Memory B cell (primary cell): ENCODE measurements around the gene CAPZB.

ENCODE experiments used
- ATAC-seq: fragments of 150-1000 bp; cut with Tn5 transposase; 2 replicates; pipeline ENCODE4 v1.10.0; 2021; ENCODE audit warnings: low read depth, mild to moderate bottlenecking, moderate library complexity
- DNase-seq, 2 donors: peaks; one replicate each; pipeline ENCODE4 v3.0.0; 2022; ENCODE audit warnings: low spot score in 2 of 2
- H3K27ac Mint-ChIP-seq: one replicate; pipeline ENCODE4 v1.8.0; 2022; ENCODE audit warnings: mild to moderate bottlenecking, moderate library complexity, mixed read lengths
- H3K27me3 Mint-ChIP-seq: one replicate; pipeline ENCODE4 v1.8.0; 2022; ENCODE audit warnings: mixed read lengths
- H3K36me3 Mint-ChIP-seq: one replicate; pipeline ENCODE4 v1.8.0; 2022; ENCODE audit warnings: mild to moderate bottlenecking, mixed read lengths
- H3K4me1 Mint-ChIP-seq: one replicate; pipeline ENCODE4 v1.8.0; 2022; ENCODE audit warnings: mixed read lengths
- H3K4me3 Mint-ChIP-seq: one replicate; pipeline ENCODE4 v1.8.0; 2022; ENCODE audit warnings: mild to moderate bottlenecking, moderate library complexity, mixed read lengths
- H3K9me3 Mint-ChIP-seq: one replicate; pipeline ENCODE4 v1.8.0; 2022; ENCODE audit warnings: mixed read lengths

Gene CAPZB

GRCh38 chr1:19400875-19401534, 84.3 kb downstream of the CAPZB start:
- no peak for DNase-seq
- Mint-ChIP-seq H3K27ac (no peak overlapping the region), H3K36me3 (peaks cover 6% of the 10 kb centered on the region), H3K4me1 (peaks cover 25% of the 10 kb centered on the region), H3K9me3 (no peaks in the 10 kb centered on the region), H3K4me3 (no peak overlapping the region), H3K27me3 (no peaks in the 10 kb centered on the region)
- ATAC-seq: no peak

- H3K9me3 Mint-ChIP-seq: no peaks in the 10 kb centered on the region
- DNase-seq (no peak), ATAC-seq (no peak)
- peaks cover 6% of the 10 kb centered on the region for H3K36me3 Mint-ChIP-seq
- no peak overlapping the region for H3K27ac Mint-ChIP-seq
- H3K27me3 Mint-ChIP-seq: no peaks in the 10 kb centered on the region
- peaks cover 33% of the 10 kb centered on the region for H3K4me1 Mint-ChIP-seq
- H3K4me3 Mint-ChIP-seq: no peak overlapping the region
Observed at GRCh38 chr1:19400192-19400611, 85.1 kb downstream of the CAPZB start.

- no peaks in the 10 kb centered on the region for H3K27me3 Mint-ChIP-seq
- ATAC-seq (no peak), DNase-seq (no peak)
- peaks cover 34% of the 10 kb centered on the region for H3K4me1 Mint-ChIP-seq
- no peak overlapping the region for H3K27ac Mint-ChIP-seq
- H3K36me3 Mint-ChIP-seq: peaks cover 6% of the 10 kb centered on the region
- no peaks in the 10 kb centered on the region for H3K9me3 Mint-ChIP-seq
- no peak overlapping the region for H3K4me3 Mint-ChIP-seq
Observed at GRCh38 chr1:19398309-19398760, 87.0 kb downstream of the CAPZB start.

GRCh38 chr1:19397217-19397945, 88.0 kb downstream of the CAPZB start:
- no peak overlapping the region for H3K4me3 Mint-ChIP-seq
- H3K27me3 Mint-ChIP-seq: no peaks in the 10 kb centered on the region
- H3K9me3 Mint-ChIP-seq: no peaks in the 10 kb centered on the region
- peaks cover 4% of the 10 kb centered on the region for H3K36me3 Mint-ChIP-seq
- no peak overlapping the region for H3K27ac Mint-ChIP-seq
- DNase-seq: no peak
- peaks cover 38% of the 10 kb centered on the region for H3K4me1 Mint-ChIP-seq
- no peak for ATAC-seq

- Mint-ChIP-seq H3K4me3 (no peak overlapping the region), H3K4me1 (peaks cover 47% of the 10 kb centered on the region), H3K36me3 (peaks cover 4% of the 10 kb centered on the region), H3K27me3 (no peaks in the 10 kb centered on the region), H3K9me3 (no peaks in the 10 kb centered on the region), H3K27ac (no peak overlapping the region)
- DNase-seq (no peak), ATAC-seq (no peak)
Observed at GRCh38 chr1:19396280-19396679, 89.1 kb downstream of the CAPZB start.

GRCh38 chr1:19395678-19396192, 89.6 kb downstream of the CAPZB start:
- no peak for ATAC-seq
- Mint-ChIP-seq H3K4me3 (no peak overlapping the region), H3K4me1 (peaks cover 48% of the 10 kb centered on the region), H3K9me3 (no peaks in the 10 kb centered on the region), H3K27me3 (no peaks in the 10 kb centered on the region), H3K36me3 (peaks cover 4% of the 10 kb centered on the region), H3K27ac (peak overlapping the region; percentile 62)
- DNase-seq: no peak

- Mint-ChIP-seq H3K9me3 (no peaks in the 10 kb centered on the region), H3K27me3 (no peaks in the 10 kb centered on the region), H3K27ac (peak overlapping the region; percentile 92), H3K4me1 (peaks cover 58% of the 10 kb centered on the region), H3K36me3 (peaks cover 2% of the 10 kb centered on the region), H3K4me3 (peak overlapping the region; percentile 62)
- ATAC-seq (peak; percentile 49), DNase-seq (peak; percentile 28 to 36)
Observed at GRCh38 chr1:19393046-19393445, 92.3 kb downstream of the CAPZB start.

GRCh38 chr1:19392221-19392620, 93.1 kb downstream of the CAPZB start:
- H3K27me3 Mint-ChIP-seq: no peaks in the 10 kb centered on the region
- no peaks in the 10 kb centered on the region for H3K36me3 Mint-ChIP-seq
- peaks cover 58% of the 10 kb centered on the region for H3K4me1 Mint-ChIP-seq
- ATAC-seq: no peak
- H3K4me3 Mint-ChIP-seq: peak overlapping the region; percentile 81
- peak overlapping the region; percentile 92 for H3K27ac Mint-ChIP-seq
- no peaks in the 10 kb centered on the region for H3K9me3 Mint-ChIP-seq
- DNase-seq: no peak

- ATAC-seq: no peak
- peak overlapping the region; percentile 81 for H3K4me3 Mint-ChIP-seq
- H3K4me1 Mint-ChIP-seq: peaks cover 58% of the 10 kb centered on the region
- H3K9me3 Mint-ChIP-seq: no peaks in the 10 kb centered on the region
- no peak for DNase-seq
- no peaks in the 10 kb centered on the region for H3K36me3 Mint-ChIP-seq
- H3K27me3 Mint-ChIP-seq: no peaks in the 10 kb centered on the region
- peak overlapping the region; percentile 92 for H3K27ac Mint-ChIP-seq
Observed at GRCh38 chr1:19391596-19391981, 93.8 kb downstream of the CAPZB start.

- peak; percentile 46 to 59 for DNase-seq
- peak overlapping the region; percentile 92 for H3K27ac Mint-ChIP-seq
- H3K4me3 Mint-ChIP-seq: peak overlapping the region; percentile 81
- ATAC-seq: peak; percentile 86
- no peaks in the 10 kb centered on the region for H3K9me3 Mint-ChIP-seq
- peaks cover 58% of the 10 kb centered on the region for H3K4me1 Mint-ChIP-seq
- H3K36me3 Mint-ChIP-seq: no peaks in the 10 kb centered on the region
- no peaks in the 10 kb centered on the region for H3K27me3 Mint-ChIP-seq
Observed at GRCh38 chr1:19390901-19391595, 94.3 kb downstream of the CAPZB start.

GRCh38 chr1:19390166-19390850, 95.0 kb downstream of the CAPZB start:
- Mint-ChIP-seq H3K27ac (peak overlapping the region; percentile 92), H3K4me1 (peaks cover 51% of the 10 kb centered on the region), H3K9me3 (no peaks in the 10 kb centered on the region), H3K27me3 (no peaks in the 10 kb centered on the region), H3K36me3 (no peaks in the 10 kb centered on the region), H3K4me3 (peak overlapping the region; percentile 81)
- no peak for DNase-seq
- no peak for ATAC-seq

GRCh38 chr1:19388980-19389379, 96.4 kb downstream of the CAPZB start:
- DNase-seq: no peak
- H3K27ac Mint-ChIP-seq: no peak overlapping the region
- no peak for ATAC-seq
- peaks cover 7% of the 10 kb centered on the region for H3K36me3 Mint-ChIP-seq
- H3K9me3 Mint-ChIP-seq: no peaks in the 10 kb centered on the region
- peaks cover 48% of the 10 kb centered on the region for H3K4me1 Mint-ChIP-seq
- no peaks in the 10 kb centered on the region for H3K27me3 Mint-ChIP-seq
- no peak overlapping the region for H3K4me3 Mint-ChIP-seq

GRCh38 chr1:19387045-19387467, 98.3 kb downstream of the CAPZB start:
- Mint-ChIP-seq H3K36me3 (peaks cover 13% of the 10 kb centered on the region), H3K9me3 (no peaks in the 10 kb centered on the region), H3K27ac (no peak overlapping the region), H3K27me3 (no peaks in the 10 kb centered on the region), H3K4me3 (no peak overlapping the region), H3K4me1 (peaks cover 33% of the 10 kb centered on the region)
- no peak for ATAC-seq
- DNase-seq: no peak
